BLaER1 treated with 17β-estradiol and CSF1 and Interleukin-3, amounts not matched to agents 10 nM and 100 nM (cell line): Measurements from ENCODE around the gene FGF11.
A peak's percentile ranks its signal among the peaks of the same experiment; 100 is the strongest.
"Not testable (repeated sequence)": the region's sequence is repeated elsewhere in the genome, so short reads cannot be mapped to it uniquely, and the experiment has no call there.

Source experiments
- H3K27ac ChIP-seq, 11 experiments: shearing (Covaris generic); formaldehyde crosslinking; 2 replicates each; pipeline ENCODE4 v1.8.1; 2022
- H3K27me3 ChIP-seq, 11 experiments: shearing (Covaris generic); formaldehyde crosslinking; 2 replicates each; pipeline ENCODE4 v1.8.1; 2022
- H3K36me3 ChIP-seq, 11 experiments: shearing (Covaris generic); formaldehyde crosslinking; 2 replicates each; pipeline ENCODE4 v1.8.1; 2022
- H3K4me1 ChIP-seq, 10 experiments: shearing (Covaris generic); formaldehyde crosslinking; 2 replicates each; pipeline ENCODE4 v1.8.1; 2022
- H3K4me2 ChIP-seq, 11 experiments: shearing (Covaris generic); formaldehyde crosslinking; 2 replicates each; pipeline ENCODE4 v1.8.1; 2022
- H3K4me3 ChIP-seq, 10 experiments: shearing (Covaris generic); formaldehyde crosslinking; 2 replicates each; pipeline ENCODE4 v1.8.1; 2022
- H3K9ac ChIP-seq, 11 experiments: shearing (Covaris generic); formaldehyde crosslinking; 2 replicates each; pipeline ENCODE4 v1.8.1; 2022
- H3K9me3 ChIP-seq, 11 experiments: shearing (Covaris generic); formaldehyde crosslinking; replicated peaks in 1 of 11; 2 replicates each; pipeline ENCODE4 v1.8.1; 2022
- H4K20me1 ChIP-seq, 11 experiments: shearing (Covaris generic); formaldehyde crosslinking; 2 replicates each; pipeline ENCODE4 v1.8.1; 2022
- Cebpa-rat ChIP-seq, 11 experiments: shearing (Covaris generic); IDR thresholded peaks; 2 replicates each; pipeline ENCODE4 v1.8.1; 2022

The FGF11 gene

DNA sequence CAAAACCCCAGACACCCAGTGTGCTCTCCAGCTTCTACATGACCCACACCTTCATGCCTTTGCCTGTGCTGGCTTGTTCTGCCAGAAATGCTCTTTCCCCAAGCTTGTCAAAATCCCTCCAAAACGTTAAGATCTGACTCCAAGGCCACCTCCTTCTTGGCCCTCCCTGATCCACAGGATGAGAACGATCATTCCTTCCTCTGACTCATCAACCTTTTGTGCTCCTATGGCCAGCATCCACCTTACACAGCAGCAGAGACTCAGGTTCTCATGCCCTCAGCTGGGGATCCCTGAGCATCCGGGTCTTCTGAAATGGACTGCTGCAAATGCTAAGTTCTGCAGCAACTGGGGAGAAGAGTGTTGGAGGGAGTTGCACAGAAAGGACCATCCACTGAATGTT lies 37.2 kb downstream of the FGF11 start:
- Histone ChIP-seq H4K20me1 (peaks cover 31 to 70% (median 53%) of the 10 kb centered on the region in 11 experiments; a peak in 20 of 22 replicates), H3K9ac (peak overlapping the region in 4 of 11 experiments; percentile 3 to 99 (median 50); a peak in 3 of 22 replicates)

DNA sequence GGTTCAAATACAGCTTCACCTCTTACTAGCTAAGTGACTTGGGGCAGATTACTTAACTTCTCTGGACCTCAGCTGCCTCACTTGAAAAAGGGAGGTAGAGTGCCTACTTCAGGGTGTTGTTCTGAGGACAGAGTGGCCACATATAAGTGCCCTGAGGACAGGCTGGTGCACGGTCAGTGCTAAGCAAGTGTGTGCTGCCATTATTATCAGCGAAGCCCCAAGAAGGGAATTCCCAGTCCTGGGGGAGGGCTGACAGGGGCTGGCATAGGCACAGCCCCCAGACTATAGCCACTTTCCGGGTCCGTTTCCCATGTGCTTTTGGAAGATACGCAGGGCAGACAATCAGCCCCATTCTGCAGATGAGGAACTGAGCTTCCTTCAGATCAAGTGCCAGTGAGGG lies 37.6 kb downstream of the FGF11 start:
- Histone ChIP-seq H3K27me3 (no peaks in the 10 kb centered on the region), H3K4me3 (peak overlapping the region in 3 of 10 experiments; percentile 94 to 97 (median 96); a peak in 6 of 20 replicates), H3K9ac (peak overlapping the region in 8 of 11 experiments; percentile 91 to 99 (median 95); a peak in 7 of 22 replicates), H3K4me1 (peaks cover 61 to 74% (median 70%) of the 10 kb centered on the region in 10 experiments), H3K27ac (peak overlapping the region in 2 of 11 experiments; percentile 40 to 93; a peak in 2 of 22 replicates), H3K4me2 (peak overlapping the region; percentile 88 to 96 (median 95)), H4K20me1 (peaks cover 31 to 65% (median 48%) of the 10 kb centered on the region in 11 experiments; a peak in 19 of 22 replicates), H3K9me3 (no peaks in the 10 kb centered on the region), H3K36me3 (peaks cover 0 to 19% (median 7%) of the 10 kb centered on the region in 11 experiments; a peak in 7 of 22 replicates)
- no peak for TF ChIP-seq Cebpa-rat (IDR thresholded peaks at IDR 0.05)

More for the DNA sequence above, 37.2 kb downstream of the FGF11 start:
- no peaks in the 10 kb centered on the region for H3K9me3 ChIP-seq
- H3K27ac ChIP-seq = peak overlapping the region in 5 of 11 experiments; percentile 10 to 25 (median 14); a peak in 4 of 22 replicates
- no peak overlapping the region; a peak in 1 of 20 replicates for H3K4me3 ChIP-seq
- peaks cover 61 to 74% (median 70%) of the 10 kb centered on the region in 10 experiments for H3K4me1 ChIP-seq
- no peaks in the 10 kb centered on the region for H3K27me3 ChIP-seq
- H3K36me3 ChIP-seq = peaks cover 0 to 19% (median 7%) of the 10 kb centered on the region in 11 experiments; a peak in 7 of 22 replicates
- peak overlapping the region; percentile 88 to 96 (median 95); a peak in 21 of 22 replicates for H3K4me2 ChIP-seq
- no peak for TF ChIP-seq Cebpa-rat (IDR thresholded peaks at IDR 0.05)

DNA sequence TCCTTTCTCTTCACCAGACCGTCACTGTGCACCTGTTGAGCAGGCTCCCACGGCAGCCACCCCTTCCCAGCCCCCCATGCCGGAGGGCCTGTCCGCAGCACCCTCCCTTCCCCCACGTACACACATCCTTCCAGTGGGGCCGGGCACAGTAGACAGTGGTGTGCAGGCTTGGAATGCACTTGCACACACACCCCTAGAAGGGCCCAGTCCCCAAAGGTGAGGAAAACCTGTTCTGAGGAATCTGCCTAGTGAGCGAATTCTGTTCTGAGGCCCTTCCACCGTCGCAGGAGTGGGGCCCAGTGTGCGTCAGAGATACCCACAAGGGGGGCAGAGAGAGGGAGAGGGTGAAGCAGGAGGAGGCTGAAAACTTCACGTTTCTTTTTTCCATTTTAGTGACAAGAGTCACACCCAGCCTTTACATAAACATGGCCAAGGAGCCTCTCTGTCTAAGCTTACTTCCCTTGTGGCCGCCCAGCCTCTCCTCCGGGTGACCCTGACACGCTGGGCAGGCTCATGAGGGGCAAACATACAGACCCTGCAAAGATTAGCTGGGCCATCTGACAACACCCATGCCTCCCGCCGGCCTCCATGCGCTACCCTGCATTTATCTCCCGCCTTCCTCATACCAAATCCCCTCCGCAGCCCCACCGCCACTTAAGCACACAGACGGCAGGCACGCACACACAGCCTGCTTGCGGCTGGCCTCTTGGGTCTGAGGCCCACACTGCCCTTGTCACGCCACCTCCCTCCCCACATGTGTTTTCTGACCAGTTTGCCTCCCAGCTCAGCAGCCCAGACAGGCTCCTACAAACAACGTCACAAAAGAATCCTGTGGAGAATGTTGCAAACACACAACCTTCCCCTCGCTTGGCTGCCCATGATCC lies 38.3 kb downstream of the FGF11 start:
- H3K4me1 ChIP-seq = peaks cover 61 to 74% (median 70%) of the 10 kb centered on the region in 10 experiments
- H3K4me2 ChIP-seq = peak overlapping the region; percentile 88 to 96 (median 95)
- H3K36me3 ChIP-seq = peaks cover 0 to 19% (median 7%) of the 10 kb centered on the region in 11 experiments; a peak in 7 of 22 replicates
- TF ChIP-seq Cebpa-rat (IDR thresholded peaks at IDR 0.05) = no peak
- H3K9ac ChIP-seq = peak overlapping the region; percentile 91 to 99 (median 95); a peak in 21 of 22 replicates
- no peaks in the 10 kb centered on the region for H3K9me3 ChIP-seq
- H3K4me3 ChIP-seq = peak overlapping the region; percentile 84 to 97 (median 92); a peak in 19 of 20 replicates
- no peaks in the 10 kb centered on the region for H3K27me3 ChIP-seq
- peak overlapping the region in 8 of 11 experiments; percentile 17 to 97 (median 92); a peak in 14 of 22 replicates for H3K27ac ChIP-seq
- peaks cover 31 to 58% (median 47%) of the 10 kb centered on the region in 11 experiments; a peak in 19 of 22 replicates for H4K20me1 ChIP-seq

DNA sequence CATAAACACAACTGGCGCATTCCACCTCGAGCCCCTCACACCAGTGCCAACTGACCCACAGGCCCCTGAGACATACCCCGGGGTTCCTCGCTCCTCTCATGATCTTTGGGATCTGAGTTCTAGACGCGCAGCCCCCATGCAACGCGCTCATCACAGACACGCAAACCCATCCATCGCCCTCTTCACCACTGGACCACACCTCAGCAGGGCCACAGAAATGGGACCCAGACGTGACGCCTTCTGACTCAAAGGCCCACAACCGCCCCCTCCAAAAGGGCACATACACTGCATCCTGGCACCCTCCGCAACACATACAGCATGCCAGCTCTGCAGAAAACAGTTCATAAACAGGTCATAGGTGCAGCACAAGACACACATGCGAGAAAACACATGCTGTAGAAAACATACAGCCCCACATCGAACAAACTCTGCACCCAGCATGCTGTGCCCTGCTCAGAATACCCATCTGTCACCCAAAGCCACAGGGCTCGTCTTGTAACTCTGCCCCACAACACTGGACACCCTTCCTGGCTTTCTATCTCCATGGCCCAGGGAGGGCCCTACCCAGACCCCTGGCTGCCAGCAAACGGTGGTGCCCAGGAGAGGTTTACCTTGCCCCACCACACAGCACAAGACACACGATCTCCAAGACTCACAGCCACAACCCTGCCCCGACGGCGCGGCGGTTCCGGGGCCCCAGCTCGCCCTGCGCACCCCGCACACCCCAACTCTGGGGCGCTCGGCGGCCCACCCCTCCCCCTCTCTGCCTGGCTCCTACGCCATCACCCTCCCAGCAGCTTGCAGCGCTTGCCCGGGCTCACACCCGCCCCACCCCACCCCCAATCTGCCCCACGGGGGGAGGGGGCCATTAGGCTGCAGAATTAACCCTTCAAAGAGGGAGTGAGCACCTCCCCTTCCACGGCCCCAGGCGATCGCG lies 39.2 kb downstream of the FGF11 start:
- H3K9ac ChIP-seq = peak overlapping the region; percentile 91 to 99 (median 95)
- peak overlapping the region; percentile 84 to 97 (median 92) for H3K4me3 ChIP-seq
- H3K27me3 ChIP-seq = no peaks in the 10 kb centered on the region
- peak overlapping the region; percentile 88 to 96 (median 95) for H3K4me2 ChIP-seq
- TF ChIP-seq Cebpa-rat (IDR thresholded peaks at IDR 0.05) = no peak
- peak overlapping the region; percentile 91 to 97 (median 93) for H3K27ac ChIP-seq
- peaks cover 31 to 52% (median 44%) of the 10 kb centered on the region in 11 experiments; a peak in 19 of 22 replicates for H4K20me1 ChIP-seq
- no peaks in the 10 kb centered on the region for H3K9me3 ChIP-seq
- H3K4me1 ChIP-seq = peaks cover 67 to 78% (median 71%) of the 10 kb centered on the region in 10 experiments
- H3K36me3 ChIP-seq = peaks cover 0 to 19% (median 4%) of the 10 kb centered on the region in 11 experiments; a peak in 7 of 22 replicates

DNA sequence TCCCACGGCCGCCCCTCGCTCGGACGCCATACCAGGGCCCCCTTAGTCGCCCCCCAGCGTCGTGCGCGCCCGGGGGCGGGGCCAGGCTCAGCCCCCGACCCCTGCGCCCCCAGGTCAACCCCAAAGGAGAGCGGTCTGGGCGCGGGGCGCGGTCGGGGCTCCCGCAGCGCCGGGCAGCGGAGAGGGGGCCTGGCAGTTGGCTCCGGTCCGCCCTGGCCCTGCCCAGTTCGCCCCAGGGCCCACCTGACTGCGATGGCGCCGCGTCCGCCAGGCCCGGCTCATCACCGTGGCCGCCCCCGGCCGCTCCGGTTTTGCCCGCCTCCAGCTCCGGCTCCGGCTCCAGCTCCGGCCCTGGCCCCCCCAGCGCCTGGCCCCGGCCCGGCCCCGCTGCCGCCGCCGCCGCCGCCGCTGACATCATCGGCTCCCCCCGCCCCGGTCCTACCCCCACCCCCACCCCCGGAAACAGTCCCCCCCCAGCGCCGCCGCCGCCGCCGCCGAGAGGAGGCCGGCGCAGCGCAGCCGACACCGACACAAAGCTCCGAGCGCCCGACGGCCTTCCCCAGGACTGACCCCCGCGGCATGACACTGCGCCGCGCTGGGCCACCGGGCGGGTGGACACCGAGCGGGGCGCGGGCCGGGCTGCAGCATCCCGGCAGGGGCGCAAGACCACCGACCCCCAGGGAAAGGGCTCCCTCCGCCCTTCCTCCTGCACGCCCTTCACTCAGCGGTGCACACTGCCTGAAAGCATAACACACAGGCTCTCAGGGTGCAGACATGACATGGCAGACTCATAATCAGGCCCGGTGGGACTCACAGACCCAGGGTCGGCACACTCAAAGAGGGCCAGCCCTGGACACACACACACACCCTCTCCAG lies 40.1 kb downstream of the FGF11 start, which contains the start of gene ZBTB4:
TSS of gene ZBTB4 (minus strand) at position 419 of the 876 bp plus-strand sequence. CDS start 12,830 bp downstream, outside the sequence.
- H3K9ac ChIP-seq = peak within 1 kb of the TSS; percentile 91 to 99 (median 95)
- H3K4me1 ChIP-seq = peaks cover 67 to 78% (median 71%) of the 10 kb centered on the region in 10 experiments
- H3K27ac ChIP-seq = peak within 1 kb of the TSS; percentile 91 to 97 (median 93)
- H3K27me3 ChIP-seq = no peaks in the 10 kb centered on the region
- peaks cover 0 to 11% (median 1%) of the 10 kb centered on the region in 11 experiments; a peak in 6 of 22 replicates for H3K36me3 ChIP-seq
- H3K9me3 ChIP-seq = no peaks in the 10 kb centered on the region
- peak within 1 kb of the TSS; percentile 88 to 98 (median 95) for H3K4me2 ChIP-seq
- H4K20me1 ChIP-seq = peaks cover 28 to 43% (median 38%) of the 10 kb centered on the region in 11 experiments; a peak in 19 of 22 replicates
- no peak for TF ChIP-seq Cebpa-rat (IDR thresholded peaks at IDR 0.05)
- peak within 1 kb of the TSS; percentile 84 to 97 (median 92) for H3K4me3 ChIP-seq

DNA sequence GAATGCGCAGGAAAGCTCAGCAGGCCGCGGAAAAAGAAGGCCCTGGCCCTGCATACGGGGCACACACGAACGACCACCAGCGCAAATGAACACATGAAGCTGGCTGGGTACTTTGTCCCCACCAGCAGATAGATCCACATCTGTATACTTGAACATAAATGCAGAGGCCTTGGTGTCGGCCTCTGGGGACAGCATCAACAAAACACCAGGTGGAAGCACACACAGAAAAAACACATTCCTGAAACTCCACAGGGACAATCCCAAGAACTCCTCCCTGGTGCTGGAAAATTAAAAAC lies 40.7 kb downstream of the FGF11 start:
- peaks cover 0 to 11% (median 0%) of the 10 kb centered on the region in 11 experiments; a peak in 3 of 22 replicates for H3K36me3 ChIP-seq
- H3K9ac ChIP-seq = peak overlapping the region; percentile 91 to 99 (median 95)
- H3K4me3 ChIP-seq = peak overlapping the region; percentile 84 to 97 (median 92)
- H3K4me2 ChIP-seq = peak overlapping the region; percentile 82 to 98 (median 95)
- no peaks in the 10 kb centered on the region for H3K27me3 ChIP-seq
- H3K27ac ChIP-seq = peak overlapping the region; percentile 91 to 97 (median 93)
- H3K9me3 ChIP-seq = no peaks in the 10 kb centered on the region
- H4K20me1 ChIP-seq = peaks cover 31 to 42% (median 37%) of the 10 kb centered on the region in 11 experiments
- no peak for TF ChIP-seq Cebpa-rat (IDR thresholded peaks at IDR 0.05)
- H3K4me1 ChIP-seq = peaks cover 66 to 73% (median 69%) of the 10 kb centered on the region in 10 experiments

DNA sequence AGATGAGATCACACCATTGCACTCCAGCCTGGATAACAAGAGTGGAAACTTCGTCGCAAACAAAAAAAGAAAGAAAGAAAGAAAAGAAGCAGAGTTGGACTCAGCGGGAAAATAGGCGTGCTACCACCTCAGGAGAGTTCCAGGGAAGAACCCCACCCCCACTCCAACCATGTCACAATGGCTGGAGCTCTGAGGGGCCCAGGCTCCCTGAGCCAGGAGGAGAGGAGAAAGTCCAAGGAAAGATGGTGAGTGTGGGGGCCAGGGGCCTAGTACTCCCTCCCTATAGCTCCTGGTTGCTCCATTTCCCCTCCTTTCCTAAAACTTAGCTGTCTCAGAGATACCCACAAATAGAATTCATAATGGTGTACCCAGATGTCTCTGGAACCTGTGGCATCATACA lies 42.0 kb downstream of the FGF11 start, which contains the start of gene SLC35G6:
TSS of gene SLC35G6 (plus strand) at position 172 of the 400 bp plus-strand sequence. CDS start at position 243, 71 bp downstream.
- H3K9ac ChIP-seq = peak within 1 kb of the TSS; percentile 93 to 100 (median 98); a peak in 21 of 22 replicates
- H4K20me1 ChIP-seq = peaks cover 37 to 42% (median 39%) of the 10 kb centered on the region in 11 experiments
- peak within 1 kb of the TSS; percentile 81 to 97 (median 92); a peak in 15 of 20 replicates for H3K4me3 ChIP-seq
- peak within 1 kb of the TSS; percentile 85 to 98 (median 95) for H3K4me2 ChIP-seq
- not testable (repeated sequence) for H3K27me3 ChIP-seq, H3K9me3 ChIP-seq, H3K36me3 ChIP-seq
- peaks cover 62 to 72% (median 71%) of the 10 kb centered on the region in 10 experiments for H3K4me1 ChIP-seq
- peak within 1 kb of the TSS; percentile 97 to 100 (median 99); a peak in 21 of 22 replicates for H3K27ac ChIP-seq

DNA sequence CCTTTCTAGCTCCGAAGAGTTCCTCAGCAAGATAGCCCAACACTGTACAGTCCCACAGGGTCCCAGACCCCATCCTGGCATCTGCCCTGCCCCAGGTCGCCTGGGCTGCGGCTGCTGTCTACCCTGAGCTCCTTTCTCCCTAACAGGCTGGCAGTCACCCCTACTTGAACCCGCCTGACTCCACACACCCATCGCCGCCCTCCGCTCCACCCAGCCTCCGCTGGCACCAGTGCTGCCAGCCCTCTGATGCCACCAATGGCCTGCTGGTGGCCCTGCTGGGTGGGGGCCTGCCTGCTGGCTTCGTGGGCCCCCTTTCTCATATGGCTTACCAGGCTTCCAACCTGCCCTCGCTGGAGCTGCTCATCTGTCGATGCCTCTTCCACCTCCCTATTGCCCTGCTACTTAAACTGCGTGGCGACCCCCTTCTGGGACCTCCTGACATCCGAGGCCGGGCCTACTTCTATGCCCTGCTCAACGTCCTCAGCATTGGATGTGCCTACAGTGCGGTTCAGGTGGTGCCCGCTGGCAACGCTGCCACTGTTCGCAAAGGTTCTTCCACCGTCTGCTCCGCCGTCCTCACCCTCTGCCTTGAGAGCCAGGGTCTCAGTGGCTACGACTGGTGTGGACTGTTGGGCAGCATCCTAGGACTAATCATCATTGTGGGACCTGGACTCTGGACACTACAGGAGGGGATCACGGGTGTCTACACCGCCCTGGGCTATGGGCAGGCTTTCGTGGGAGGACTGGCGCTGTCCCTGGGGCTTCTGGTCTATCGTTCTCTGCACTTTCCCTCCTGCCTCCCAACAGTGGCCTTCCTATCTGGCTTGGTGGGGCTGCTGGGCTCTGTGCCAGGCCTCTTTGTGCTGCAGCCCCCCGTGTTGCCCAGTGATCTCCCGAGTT lies 42.8 kb downstream of the FGF11 start:
- H3K9ac ChIP-seq = peak overlapping the region; percentile 87 to 100 (median 98); a peak in 19 of 22 replicates
- peaks cover 37 to 42% (median 39%) of the 10 kb centered on the region in 11 experiments for H4K20me1 ChIP-seq
- peak overlapping the region; percentile 85 to 98 (median 95) for H3K4me2 ChIP-seq
- not testable (repeated sequence) for H3K9me3 ChIP-seq, H3K27me3 ChIP-seq
- H3K36me3 ChIP-seq = peaks cover 0 to 16% (median 4%) of the 10 kb centered on the region in 11 experiments; a peak in 12 of 22 replicates
- peak overlapping the region in 8 of 10 experiments; percentile 69 to 85 (median 79); a peak in 11 of 20 replicates for H3K4me3 ChIP-seq
- peaks cover 62 to 72% (median 71%) of the 10 kb centered on the region in 10 experiments for H3K4me1 ChIP-seq
- peak overlapping the region; percentile 97 to 100 (median 99) for H3K27ac ChIP-seq

DNA sequence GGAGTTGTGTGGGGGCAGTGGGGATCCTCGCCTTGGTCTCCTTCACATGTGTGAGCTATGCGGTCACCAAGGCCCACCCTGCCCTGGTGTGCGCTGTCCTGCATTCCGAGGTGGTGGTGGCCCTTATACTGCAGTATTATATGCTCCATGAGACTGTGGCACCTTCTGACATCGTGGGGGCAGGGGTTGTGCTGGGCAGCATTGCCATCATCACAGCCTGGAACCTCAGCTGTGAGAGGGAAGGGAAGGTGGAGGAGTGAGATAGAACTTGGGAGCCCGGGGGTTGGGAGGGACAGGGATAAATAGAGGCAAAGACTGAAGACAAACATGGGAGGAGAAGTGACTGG lies 43.4 kb downstream of the FGF11 start:
- peaks cover 62 to 72% (median 71%) of the 10 kb centered on the region in 10 experiments for H3K4me1 ChIP-seq
- not testable (repeated sequence) for H3K9me3 ChIP-seq, H3K27me3 ChIP-seq
- H3K27ac ChIP-seq = peak overlapping the region; percentile 97 to 100 (median 99)
- peak overlapping the region; percentile 87 to 100 (median 98) for H3K9ac ChIP-seq
- H3K4me2 ChIP-seq = peak overlapping the region; percentile 85 to 98 (median 95)
- H3K4me3 ChIP-seq = peak overlapping the region; percentile 65 to 85 (median 77)
- peaks cover 0 to 22% (median 11%) of the 10 kb centered on the region in 11 experiments; a peak in 14 of 22 replicates for H3K36me3 ChIP-seq
- peaks cover 37 to 42% (median 39%) of the 10 kb centered on the region in 11 experiments for H4K20me1 ChIP-seq
